Measurements from ENCODE around the gene DRC3. TPM values are rescaled to one million over a fixed set of nuclear protein-coding genes. Genes with fewer than 3 reads are reported as not detected.

Gene DRC3
- total RNA-seq, 2 experiments from 2014 or later: 0.19 TPM; not detected in 1

GRCh38 chr17:18038861-18039534, 66.3 kb downstream of the DRC3 start, which contains the start of the genes ATPAF2 and GID4:
Gene ATPAF2 (minus strand): TSS chr17:18039168. CDS start chr17:18039013, 155 bp downstream.
Gene GID4 (plus strand): TSS chr17:18039408. CDS start chr17:18039465, 57 bp downstream.
- Histone ChIP-seq H3K9me2 (ENCODE audit: insufficient read depth, low read length) (no peaks in the 10 kb centered on the region), H3K4me1 (ENCODE audit: insufficient read depth, low read length, poor library complexity, severe bottlenecking) (peaks cover 41% of the 10 kb centered on the region), H3K9me3 (ENCODE audit: low read length) (no peaks in the 10 kb centered on the region), H3K27ac (ENCODE audit: low read depth, low read length, poor library complexity, severe bottlenecking) (peak within 1 kb of the TSS; percentile 49), H3K79me2 (ENCODE audit: insufficient read depth, low read depth, low read length) (peaks cover 58% of the 10 kb centered on the region; the same call in 1 of the 2 replicates), H3K36me3 (ENCODE audit: insufficient read depth, low read length) (no peaks in the 10 kb centered on the region; the same call in 1 of the 2 replicates), H3K4me2 (ENCODE audit: low read length) (peak within 1 kb of the TSS; percentile 96), H2AFZ (ENCODE audit: low read length) (peak within 1 kb of the TSS; percentile 69; the same call in 1 of the 2 replicates), H4K20me1 (ENCODE audit: insufficient read depth, low read length) (peaks cover 1% of the 10 kb centered on the region; the same call in 1 of the 2 replicates), H3K4me3 (ENCODE audit: low read depth, low read length, poor library complexity, severe bottlenecking) (peak within 1 kb of the TSS; percentile 82)
- CTCF ChIA-PET (ENCODE audit: unreplicated experiment): no interaction called here
- intact Hi-C loops (cut with micrococcal nuclease; ENCODE audit: unreplicated experiment): loop anchor here (2.0 to 5.0 kb wide), 2 partner anchors 66 to 217 kb away; partner anchors contain the start of genes DRC3 and TOM1L2
- TF ChIP-seq EZH2phosphoT487 (IDR thresholded peaks at IDR 0.05; ENCODE audit: borderline replicate concordance, low read depth, low read length) (no peak), CTCF (conservative IDR thresholded peaks at IDR 0.05; ENCODE audit: low read length) (peak; percentile 28; the same call in 1 of the 2 replicates)
- BruUV-seq (replicated peaks): no TSS peak
- POLR2A ChIA-PET: no interaction called here
- peak; percentile 100 for DNase-seq (ENCODE audit: low spot score)

- H3K4me1 ChIP-seq (ENCODE audit: insufficient read depth, low read length, poor library complexity, severe bottlenecking): peaks cover 34% of the 10 kb centered on the region
- H3K27ac ChIP-seq (ENCODE audit: low read depth, low read length, poor library complexity, severe bottlenecking): peak overlapping the region; percentile 12
- POLR2A ChIA-PET: no interaction called here
- CTCF ChIA-PET (ENCODE audit: unreplicated experiment): no interaction called here
- H4K20me1 ChIP-seq (ENCODE audit: insufficient read depth, low read length): peaks cover 6% of the 10 kb centered on the region; the same call in 1 of the 2 replicates
- TF ChIP-seq EZH2phosphoT487 (IDR thresholded peaks at IDR 0.05; ENCODE audit: borderline replicate concordance, low read depth, low read length) (no peak), CTCF (conservative IDR thresholded peaks at IDR 0.05; ENCODE audit: low read length) (no peak)
- H3K36me3 ChIP-seq (ENCODE audit: insufficient read depth, low read length): no peaks in the 10 kb centered on the region; the same call in 1 of the 2 replicates
- no peaks in the 10 kb centered on the region for H3K9me3 ChIP-seq (ENCODE audit: low read length)
- H2AFZ ChIP-seq (ENCODE audit: low read length): peak overlapping the region; percentile 69; the same call in 1 of the 2 replicates
- DNase-seq (ENCODE audit: low spot score): peak; percentile 60
- no TSS peak for BruUV-seq (replicated peaks)
- H3K4me3 ChIP-seq (ENCODE audit: low read depth, low read length, poor library complexity, severe bottlenecking): peak overlapping the region; percentile 82
- intact Hi-C loops (cut with micrococcal nuclease; ENCODE audit: unreplicated experiment): loop anchor here (2.0 to 5.0 kb wide), 2 partner anchors 67 to 217 kb away; partner anchors contain the start of genes DRC3 and TOM1L2
- peaks cover 51% of the 10 kb centered on the region; the same call in 1 of the 2 replicates for H3K79me2 ChIP-seq (ENCODE audit: insufficient read depth, low read depth, low read length)
- H3K4me2 ChIP-seq (ENCODE audit: low read length): peak overlapping the region; percentile 96
- H3K9me2 ChIP-seq (ENCODE audit: insufficient read depth, low read length): no peaks in the 10 kb centered on the region
These were observed 67.0 kb downstream of the DRC3 start for GRCh38 chr17:18039535-18040260.
